Activated T-helper 1 cell treated with anti-CD3 and anti-CD28 coated beads, Interleukin-12 subunit alpha, Interleukin-12 subunit beta, Interleukin-2, Interleukin-4 antibody, amounts not matched to agents 30 ng/mL and 10 ng/mL and 1 ng/mL, durations not matched to agents 14 hours and 24 hours and 36 hours (primary cell): Measurements from ENCODE around the gene PAGE4. TPM values are rescaled to one million over a fixed set of nuclear protein-coding genes. Genes with fewer than 3 reads are reported as not detected.

ENCODE experiments used
- DNase-seq: peaks from one replicate; pipeline ENCODE4 v3.0.0; 2021; ENCODE audit warnings: low spot score
- H3K27ac Mint-ChIP-seq: one replicate; pipeline ENCODE4 v1.8.0; 2021; ENCODE audit warnings: mild to moderate bottlenecking, mixed read lengths
- H3K27me3 Mint-ChIP-seq: one replicate; pipeline ENCODE4 v1.8.0; 2022; ENCODE audit warnings: mild to moderate bottlenecking, moderate library complexity, mixed read lengths; ENCODE audit not compliant: insufficient read depth
- H3K36me3 Mint-ChIP-seq: one replicate; pipeline ENCODE4 v1.8.0; 2021; ENCODE audit warnings: low read depth, mixed read lengths
- H3K4me1 Mint-ChIP-seq: one replicate; pipeline ENCODE4 v1.8.0; 2021; ENCODE audit warnings: low read depth, mixed read lengths
- H3K4me3 Mint-ChIP-seq: one replicate; pipeline ENCODE4 v1.8.0; 2021; ENCODE audit warnings: mild to moderate bottlenecking, moderate library complexity, mixed read lengths
- H3K9me3 Mint-ChIP-seq: one replicate; pipeline ENCODE4 v1.8.0; 2021; ENCODE audit warnings: mixed read lengths
- intact Hi-C: fragments of 100-400 bp; cut with micrococcal nuclease; formaldehyde crosslinking; loops from one replicate; pipeline ENCODE4 v1.15.1; 2024
- total RNA-seq: library from RNA; stranded (reverse); gene quantifications from 2 replicates; pipeline ENCODE4 v1.2.3, GENCODE V29; 2022

Gene PAGE4
- total RNA-seq, 1 donor from 2014 or later, result not detected

DNA sequence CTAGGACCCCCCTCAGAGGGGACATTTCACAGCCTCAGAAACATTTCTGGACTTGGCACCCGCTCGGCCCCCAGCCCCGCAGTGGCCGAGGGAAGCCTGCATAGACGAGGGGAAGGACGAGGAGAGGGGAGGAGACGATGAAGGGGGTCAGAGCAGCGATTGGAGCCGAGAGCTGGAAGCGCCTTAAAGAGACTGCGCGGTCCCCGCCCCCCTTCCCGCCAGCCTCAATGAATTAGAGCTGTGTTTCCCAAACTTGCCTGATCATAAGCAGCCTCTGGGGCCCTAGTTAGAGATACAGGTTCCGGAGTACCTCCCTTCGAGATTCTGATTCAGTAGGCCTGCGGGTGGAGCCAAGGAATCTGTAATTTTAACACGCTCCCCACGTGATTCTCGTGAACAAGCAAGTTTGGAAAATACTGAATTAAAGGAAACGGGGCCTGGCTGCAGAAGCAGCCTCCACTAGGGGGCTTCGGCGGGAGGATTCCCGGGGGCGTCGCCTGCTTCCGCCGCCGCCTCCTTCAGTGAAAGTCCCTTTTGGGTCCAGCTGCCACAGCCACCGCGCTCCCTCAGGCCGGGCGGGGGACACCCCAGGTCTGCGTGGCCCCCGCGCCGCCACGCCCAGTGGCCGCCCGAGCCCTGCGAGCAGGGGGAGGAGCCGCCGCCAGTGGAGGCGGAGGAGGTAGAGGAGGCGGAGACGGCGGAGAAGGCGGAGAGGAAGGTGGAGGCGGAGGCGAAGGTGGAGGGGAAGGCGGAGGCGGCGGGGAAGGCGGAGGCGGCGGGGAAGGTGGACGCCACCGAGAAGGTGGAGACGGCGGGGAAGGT is 49.9 kb downstream of the PAGE4 start, which contains the start of gene USP27X:
TSS of gene USP27X (plus strand) at position 651 of the 822 bp plus-strand sequence. CDS start 824 bp downstream, outside the sequence.
- Mint-ChIP-seq H3K27ac (peak within 1 kb of the TSS; percentile 71), H3K9me3 (no peaks in the 10 kb centered on the region), H3K36me3 (no peaks in the 10 kb centered on the region), H3K27me3 (peaks cover 1% of the 10 kb centered on the region), H3K4me1 (peaks cover 17% of the 10 kb centered on the region), H3K4me3 (peak within 1 kb of the TSS; percentile 80)
- peak; percentile 75 for DNase-seq
- intact Hi-C loops, result loop anchor here (2.0 to 5.0 kb wide), 2 partner anchors 44 to 587 kb away; partner anchors contain the start of gene CLCN5

DNA sequence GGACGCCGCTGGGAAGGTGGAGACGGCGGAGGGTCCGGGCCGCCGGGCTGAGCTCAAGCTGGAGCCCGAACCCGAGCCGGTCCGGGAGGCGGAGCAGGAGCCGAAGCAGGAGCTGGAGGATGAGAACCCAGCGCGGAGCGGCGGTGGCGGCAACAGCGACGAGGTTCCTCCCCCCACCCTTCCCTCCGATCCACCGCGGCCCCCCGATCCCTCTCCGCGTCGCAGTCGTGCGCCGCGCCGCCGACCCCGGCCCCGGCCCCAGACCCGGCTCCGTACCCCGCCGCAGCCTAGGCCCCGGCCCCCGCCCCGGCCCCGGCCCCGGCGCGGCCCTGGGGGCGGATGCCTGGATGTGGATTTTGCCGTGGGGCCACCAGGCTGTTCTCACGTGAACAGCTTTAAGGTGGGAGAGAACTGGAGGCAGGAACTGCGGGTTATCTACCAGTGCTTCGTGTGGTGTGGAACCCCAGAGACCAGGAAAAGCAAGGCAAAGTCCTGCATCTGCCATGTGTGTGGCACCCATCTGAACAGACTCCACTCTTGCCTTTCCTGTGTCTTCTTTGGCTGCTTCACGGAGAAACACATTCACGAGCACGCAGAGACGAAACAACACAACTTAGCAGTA is 50.7 kb downstream of the PAGE4 start:
- Mint-ChIP-seq H3K4me3 (peak overlapping the region; percentile 80), H3K27ac (peak overlapping the region; percentile 71), H3K9me3 (no peaks in the 10 kb centered on the region), H3K36me3 (no peaks in the 10 kb centered on the region), H3K4me1 (peaks cover 21% of the 10 kb centered on the region), H3K27me3 (no peaks in the 10 kb centered on the region)
- no peak for DNase-seq
- intact Hi-C loops, result loop anchor here (2.0 to 10.0 kb wide), 3 partner anchors 43 to 705 kb away; partner anchors contain the start of gene CLCN5

DNA sequence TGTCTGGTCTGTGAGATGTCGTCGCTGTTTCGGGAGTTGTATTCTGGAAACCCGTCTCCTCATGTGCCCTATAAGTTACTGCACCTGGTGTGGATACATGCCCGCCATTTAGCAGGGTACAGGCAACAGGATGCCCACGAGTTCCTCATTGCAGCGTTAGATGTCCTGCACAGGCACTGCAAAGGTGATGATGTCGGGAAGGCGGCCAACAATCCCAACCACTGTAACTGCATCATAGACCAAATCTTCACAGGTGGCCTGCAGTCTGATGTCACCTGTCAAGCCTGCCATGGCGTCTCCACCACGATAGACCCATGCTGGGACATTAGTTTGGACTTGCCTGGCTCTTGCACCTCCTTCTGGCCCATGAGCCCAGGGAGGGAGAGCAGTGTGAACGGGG is 51.6 kb downstream of the PAGE4 start:
- H3K36me3 Mint-ChIP-seq, result no peaks in the 10 kb centered on the region
- H3K9me3 Mint-ChIP-seq, result no peaks in the 10 kb centered on the region
- no peak overlapping the region for H3K27ac Mint-ChIP-seq
- no peaks in the 10 kb centered on the region for H3K27me3 Mint-ChIP-seq
- peak overlapping the region; percentile 19 for H3K4me3 Mint-ChIP-seq
- peaks cover 21% of the 10 kb centered on the region for H3K4me1 Mint-ChIP-seq
- no peak for DNase-seq
- intact Hi-C loops, result loop anchor here (10.0 kb wide), 1 partner anchor 704 kb away; no protein-coding TSS in a partner anchor

Other genes starting within 250 kb of the PAGE4 start
- gene GAGE12H, start 249.4 kb upstream of the PAGE4 start, total RNA-seq, result not detected in 2 replicates
- gene GAGE2A, start 239.8 kb upstream of the PAGE4 start, total RNA-seq, result not detected in 2 replicates
- gene GAGE1, start 230.3 kb upstream of the PAGE4 start, total RNA-seq, result not detected in 2 replicates
- not detected in 2 replicates for gene PAGE1, start 133.3 kb upstream of the PAGE4 start, total RNA-seq
- 1.2 and 1.9 TPM in 2 replicates for gene USP27X, start 50.2 kb downstream of the PAGE4 start, total RNA-seq
- gene CLCN5, start 93.3 kb downstream of the PAGE4 start, total RNA-seq, result 2.8 and 5.5 TPM in 2 replicates